HG03575 (cell line): ENCODE data around the gene VSIG10L.

ENCODE experiments used
- ATAC-seq: cut with Tn5 transposase; IDR thresholded peaks from one replicate; pipeline ENCODE4 v1.9.1; 2021; ENCODE audit not compliant: unreplicated experiment, insufficient number of reproducible peaks, low FRiP score; ENCODE audit errors: extremely low read depth

The VSIG10L gene

GRCh38 chr19:51366389-51367254 lies 24.7 kb upstream of the VSIG10L start:
- no peak for ATAC-seq

GRCh38 chr19:51365965-51366388 lies 24.0 kb upstream of the VSIG10L start, which contains the start of gene ETFB:
Gene ETFB, minus strand, starts transcription at chr19:51366388. Its CDS starts 62 bp downstream, at chr19:51366326.
- ATAC-seq = no peak

- no peak for ATAC-seq
Measured at GRCh38 chr19:51365211-51365964, 23.4 kb upstream of the VSIG10L start.

GRCh38 chr19:51364200-51365106 lies 22.5 kb upstream of the VSIG10L start:
- no peak for ATAC-seq

GRCh38 chr19:51361239-51361638 lies 19.3 kb upstream of the VSIG10L start:
- no peak for ATAC-seq

- ATAC-seq = no peak
Measured at GRCh38 chr19:51359294-51359693, 17.4 kb upstream of the VSIG10L start.

- ATAC-seq = no peak
Measured at GRCh38 chr19:51357952-51358351, 16.0 kb upstream of the VSIG10L start.

GRCh38 chr19:51356159-51356801 lies 14.3 kb upstream of the VSIG10L start:
- no peak for ATAC-seq

- no peak for ATAC-seq
Measured at GRCh38 chr19:51354742-51355148, 12.8 kb upstream of the VSIG10L start.

- no peak for ATAC-seq
Measured at GRCh38 chr19:51354103-51354741, 12.3 kb upstream of the VSIG10L start.

- no peak for ATAC-seq
Measured at GRCh38 chr19:51352783-51353360, 10.9 kb upstream of the VSIG10L start.

GRCh38 chr19:51351266-51351990 lies 9.5 kb upstream of the VSIG10L start:
- ATAC-seq = no peak

GRCh38 chr19:51347209-51347928 lies 5.4 kb upstream of the VSIG10L start:
- ATAC-seq = no peak

- ATAC-seq = no peak
Measured at GRCh38 chr19:51346742-51347141, 4.8 kb upstream of the VSIG10L start.

- ATAC-seq = no peak
Measured at GRCh38 chr19:51345076-51345620, 3.2 kb upstream of the VSIG10L start.
